ENCODE measurements around the gene C16orf95. TPM values are rescaled to one million over a fixed set of nuclear protein-coding genes. Genes with fewer than 3 reads are reported as not detected.
"Not testable (repeated sequence)": the region's sequence is repeated elsewhere in the genome, so short reads cannot be mapped to it uniquely, and the experiment has no call there.

C16orf95 gene
- total and polyA plus RNA-seq, 2 experiments from 2014 or later, result 8.5 to 8.6 TPM

GRCh38 chr16:87340198-87340597 is 23.0 kb upstream of the C16orf95 start:
- peaks cover 10% of the 10 kb centered on the region for H3K36me3 ChIP-seq
- H3K27me3 ChIP-seq, result no peaks in the 10 kb centered on the region
- no peak for TF ChIP-seq CTCF (IDR thresholded peaks at IDR 0.05; ENCODE audit: low read depth, low read length)
- no peaks in the 10 kb centered on the region for H3K9me3 ChIP-seq (ENCODE audit: low read depth)
- no peak overlapping the region for H3K27ac ChIP-seq
- no peaks in the 10 kb centered on the region for H3K4me1 ChIP-seq (ENCODE audit: low read depth)
- DNase-seq (ENCODE audit: low read depth in 1 of 2, low spot score in 1 of 2), result no peak
- H3K4me3 ChIP-seq, result no peak overlapping the region

GRCh38 chr16:87339724-87340105 is 22.5 kb upstream of the C16orf95 start:
- H3K27me3 ChIP-seq; H3K9me3 ChIP-seq (ENCODE audit: low read depth): not testable (repeated sequence)
- H3K36me3 ChIP-seq, result peaks cover 14% of the 10 kb centered on the region

GRCh38 chr16:87339086-87339723 is 22.0 kb upstream of the C16orf95 start:
- no peak for DNase-seq (ENCODE audit: low read depth in 1 of 2, low spot score in 1 of 2)
- no peaks in the 10 kb centered on the region for H3K27me3 ChIP-seq
- no peak overlapping the region for H3K27ac ChIP-seq
- no peak for TF ChIP-seq CTCF (IDR thresholded peaks at IDR 0.05; ENCODE audit: low read depth, low read length)
- H3K4me3 ChIP-seq, result no peak overlapping the region
- peaks cover 14% of the 10 kb centered on the region for H3K36me3 ChIP-seq
- H3K9me3 ChIP-seq (ENCODE audit: low read depth), result no peaks in the 10 kb centered on the region
- H3K4me1 ChIP-seq (ENCODE audit: low read depth), result no peaks in the 10 kb centered on the region

More at GRCh38 chr16:87339724-87340105, 22.5 kb upstream of the C16orf95 start:
- not testable (repeated sequence) for DNase-seq (ENCODE audit: low read depth in 1 of 2, low spot score in 1 of 2); H3K27ac ChIP-seq; H3K4me3 ChIP-seq; H3K4me1 ChIP-seq (ENCODE audit: low read depth)

- no peaks in the 10 kb centered on the region for H3K27me3 ChIP-seq
- DNase-seq (ENCODE audit: low read depth in 1 of 2, low spot score in 1 of 2), result no peak
- no peak overlapping the region for H3K27ac ChIP-seq
- no peaks in the 10 kb centered on the region for H3K9me3 ChIP-seq (ENCODE audit: low read depth)
- peaks cover 14% of the 10 kb centered on the region for H3K36me3 ChIP-seq
- no peak for TF ChIP-seq CTCF (IDR thresholded peaks at IDR 0.05; ENCODE audit: low read depth, low read length)
- no peak overlapping the region for H3K4me3 ChIP-seq
- no peaks in the 10 kb centered on the region for H3K4me1 ChIP-seq (ENCODE audit: low read depth)
These were observed 21.1 kb upstream of the C16orf95 start for GRCh38 chr16:87338155-87338765.

- H3K27me3 ChIP-seq, result no peaks in the 10 kb centered on the region
- H3K4me1 ChIP-seq (ENCODE audit: low read depth), result no peaks in the 10 kb centered on the region
- peaks cover 6% of the 10 kb centered on the region for H3K36me3 ChIP-seq
- no peak overlapping the region for H3K4me3 ChIP-seq
- H3K9me3 ChIP-seq (ENCODE audit: low read depth), result no peaks in the 10 kb centered on the region
- no peak overlapping the region for H3K27ac ChIP-seq
- no peak for DNase-seq (ENCODE audit: low read depth in 1 of 2, low spot score in 1 of 2)
- TF ChIP-seq CTCF (IDR thresholded peaks at IDR 0.05; ENCODE audit: low read depth, low read length), result no peak
These were observed 20.1 kb upstream of the C16orf95 start for GRCh38 chr16:87337262-87337771.

Measured in cardiac muscle cell (in vitro differentiated cells and primary cell).